ENCODE results near the gene DNAH14.

GRCh38 chr1:225380691-225381090, 451.2 kb downstream of the DNAH14 start:
- TF ChIP-seq TAF1 (IDR thresholded peaks at IDR 0.05; ENCODE audit: borderline replicate concordance, low read depth, low read length) (no peak), ZNF274 (IDR thresholded peaks at IDR 0.05; ENCODE audit: insufficient read depth, insufficient read length) (no peak), MTA2 (IDR thresholded peaks at IDR 0.05; ENCODE audit: low read depth) (no peak), POLR2A (IDR thresholded peaks at IDR 0.05; ENCODE audit: low read depth, low read length) (no peak), IKZF1 (conservative IDR thresholded peaks at IDR 0.05) (no peak)

Measured in GM12878 (cell line).